Nephron progenitor cell (in vitro differentiated cells): Measurements from ENCODE around the gene AIDA.

ENCODE experiments used
- DNase-seq: peaks from one replicate; pipeline ENCODE4 v3.0.0; 2021
- H3K27ac Mint-ChIP-seq: 2 replicates; pipeline ENCODE4 v1.8.0; 2021; ENCODE audit warnings: mild to moderate bottlenecking, moderate library complexity, mixed read lengths
- H3K27me3 Mint-ChIP-seq: 2 replicates; pipeline ENCODE4 v1.8.0; 2021; ENCODE audit warnings: mild to moderate bottlenecking, low read depth, mixed read lengths; ENCODE audit not compliant: poor library complexity
- H3K36me3 Mint-ChIP-seq: 2 replicates; pipeline ENCODE4 v1.8.0; 2021; ENCODE audit warnings: low read depth, mixed read lengths
- H3K4me1 Mint-ChIP-seq: 2 replicates; pipeline ENCODE4 v1.8.0; 2021; ENCODE audit warnings: mixed read lengths
- H3K4me3 Mint-ChIP-seq: 2 replicates; pipeline ENCODE4 v1.8.0; 2021; ENCODE audit warnings: mild to moderate bottlenecking, moderate library complexity, mixed read lengths
- H3K9me3 Mint-ChIP-seq: 2 replicates; pipeline ENCODE4 v1.8.0; 2021; ENCODE audit warnings: mild to moderate bottlenecking, moderate library complexity, mixed read lengths
- CTCF ChIP-seq: fragments of 200-600 bp; sonication (generic); IDR thresholded peaks from 2 replicates; pipeline ENCODE4 v1.5.0; 2021; ENCODE audit warnings: antibody characterized with exemption

The AIDA gene

DNA sequence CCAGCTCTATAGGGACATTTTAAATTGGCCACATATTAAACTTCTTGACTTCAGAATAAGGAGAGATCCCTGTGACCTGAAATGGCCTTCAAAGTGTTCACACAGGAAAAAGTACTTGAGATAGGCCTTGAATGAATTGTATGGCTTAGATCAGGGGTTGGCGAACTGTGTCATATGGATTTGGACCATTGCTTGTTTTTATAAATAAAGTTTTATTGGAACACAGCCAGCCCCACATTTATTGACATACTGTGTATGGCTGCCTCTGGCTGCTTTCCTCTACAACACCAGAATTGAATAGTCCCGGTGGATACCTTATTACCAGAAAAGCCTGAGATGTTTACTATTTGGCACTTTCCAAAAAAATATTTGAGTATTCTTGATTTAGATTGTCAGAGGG, 4.1 kb upstream of the AIDA start:
- no peak overlapping the region for H3K27ac Mint-ChIP-seq

DNA sequence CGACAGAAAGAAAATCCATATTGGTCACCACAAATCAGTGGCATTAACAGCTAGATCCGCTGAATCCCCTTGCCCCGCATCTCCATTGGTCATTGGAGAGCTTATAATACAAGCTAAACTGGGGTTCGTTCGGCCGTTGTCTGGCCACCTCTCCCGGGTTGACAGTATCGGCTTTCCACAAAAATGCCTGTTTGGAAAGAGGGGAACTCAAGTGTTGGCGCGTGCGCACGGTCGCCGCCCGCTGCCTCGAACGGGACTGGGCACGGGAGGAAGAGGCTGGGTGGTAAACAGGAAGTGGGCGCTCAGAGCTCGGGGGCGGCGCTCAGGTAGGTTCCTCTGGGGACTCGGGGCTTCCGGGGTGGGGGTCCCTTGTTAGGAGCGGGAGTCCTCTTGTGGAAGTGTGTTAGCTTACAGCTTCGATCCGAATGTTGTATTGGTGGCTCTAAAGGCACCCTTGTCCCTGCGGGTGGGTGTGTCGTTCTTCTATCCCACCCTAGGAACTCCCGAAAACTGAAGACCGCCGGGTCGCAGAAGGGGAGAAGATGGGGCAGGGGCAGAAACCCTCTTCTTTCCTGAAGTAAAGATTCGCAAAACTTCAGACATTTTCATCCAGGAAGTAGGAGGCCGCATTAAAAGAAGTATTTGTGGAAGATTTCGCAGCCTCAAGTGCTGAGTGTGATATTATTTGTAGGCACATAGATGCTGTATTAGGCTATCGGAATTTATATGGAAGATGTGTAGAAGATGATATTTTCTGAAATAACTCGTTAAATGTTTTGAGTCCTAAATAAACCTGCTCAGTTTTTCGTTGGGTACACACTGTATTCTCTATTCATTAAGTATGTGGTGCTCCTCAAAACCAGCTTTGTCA, 1.0 kb upstream of the AIDA start:
- peak; percentile 88 for DNase-seq
- Mint-ChIP-seq H3K27me3 (no peaks in the 10 kb centered on the region), H3K4me1 (peaks cover 29% of the 10 kb centered on the region), H3K9me3 (no peaks in the 10 kb centered on the region), H3K27ac (peak overlapping the region; percentile 99), H3K4me3 (peak overlapping the region; percentile 96), H3K36me3 (peaks cover 24% of the 10 kb centered on the region)
- no peak for TF ChIP-seq CTCF

More for the DNA sequence above, 4.1 kb upstream of the AIDA start:
- H3K27me3 Mint-ChIP-seq = peaks cover 4% of the 10 kb centered on the region
- H3K36me3 Mint-ChIP-seq = peaks cover 21% of the 10 kb centered on the region
- H3K4me3 Mint-ChIP-seq = no peak overlapping the region
- TF ChIP-seq CTCF = no peak
- no peak for DNase-seq
- peaks cover 8% of the 10 kb centered on the region for H3K4me1 Mint-ChIP-seq
- no peaks in the 10 kb centered on the region for H3K9me3 Mint-ChIP-seq

DNA sequence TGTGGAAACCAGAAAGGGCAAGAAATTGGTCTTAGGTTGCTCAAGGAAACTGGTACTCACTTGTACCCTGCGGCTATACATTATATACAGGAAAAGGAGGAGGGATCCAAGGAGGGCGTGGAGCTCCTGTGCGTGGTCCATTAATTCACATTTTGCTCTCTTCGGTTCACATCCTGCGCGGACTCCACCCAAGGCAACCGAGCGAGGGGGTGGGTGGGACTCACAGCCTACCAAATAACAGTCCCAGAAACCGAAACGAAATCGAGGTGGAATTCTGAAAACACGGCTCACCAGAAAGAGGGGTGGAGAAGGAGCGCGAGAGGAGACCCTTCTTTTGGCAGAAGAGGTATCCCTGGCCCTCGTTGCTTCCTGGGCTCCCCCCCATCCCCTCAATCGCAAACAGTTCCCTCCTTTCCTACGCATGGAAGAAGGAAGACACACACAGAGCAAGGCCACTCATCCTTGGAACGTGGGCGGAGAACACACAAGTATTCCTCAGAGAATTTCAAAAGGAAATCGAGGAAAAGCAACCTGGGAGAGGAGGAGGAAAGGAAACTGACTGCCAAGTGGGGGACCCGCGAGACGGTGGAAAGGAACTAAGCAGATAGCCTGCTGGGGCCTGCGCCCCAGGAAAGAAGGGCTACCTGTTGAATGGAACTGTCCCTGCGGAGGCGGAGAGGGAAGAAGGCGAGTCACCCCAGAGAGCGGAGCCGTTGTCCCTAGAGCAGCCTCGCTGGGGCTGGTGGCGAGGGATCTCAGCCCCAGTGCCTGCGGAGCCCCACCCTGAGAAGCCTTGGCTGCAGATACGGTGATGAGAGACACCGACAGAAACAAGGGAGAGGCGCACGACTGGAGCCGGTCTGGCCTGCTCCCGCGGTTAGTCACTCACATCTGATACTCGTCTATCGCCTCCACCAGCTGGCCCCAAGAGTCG, 705 bp downstream of the AIDA start:
- no peaks in the 10 kb centered on the region for H3K27me3 Mint-ChIP-seq
- H3K4me1 Mint-ChIP-seq = peaks cover 29% of the 10 kb centered on the region

GRCh38 chr1:222709700-222710153, 2.6 kb downstream of the AIDA start:
- no peak for TF ChIP-seq CTCF
- Mint-ChIP-seq H3K4me1 (peaks cover 29% of the 10 kb centered on the region), H3K36me3 (peaks cover 49% of the 10 kb centered on the region), H3K9me3 (peaks cover 30% of the 10 kb centered on the region), H3K27ac (no peak overlapping the region), H3K27me3 (peaks cover 5% of the 10 kb centered on the region), H3K4me3 (peak overlapping the region; percentile 96)
- DNase-seq = no peak

More for the DNA sequence above, 705 bp downstream of the AIDA start:
- Mint-ChIP-seq H3K36me3 (peaks cover 35% of the 10 kb centered on the region), H3K4me3 (peak overlapping the region; percentile 96), H3K27ac (peak overlapping the region; percentile 96), H3K9me3 (peaks cover 11% of the 10 kb centered on the region)
- TF ChIP-seq CTCF = no peak
- DNase-seq = peak; percentile 50

DNA sequence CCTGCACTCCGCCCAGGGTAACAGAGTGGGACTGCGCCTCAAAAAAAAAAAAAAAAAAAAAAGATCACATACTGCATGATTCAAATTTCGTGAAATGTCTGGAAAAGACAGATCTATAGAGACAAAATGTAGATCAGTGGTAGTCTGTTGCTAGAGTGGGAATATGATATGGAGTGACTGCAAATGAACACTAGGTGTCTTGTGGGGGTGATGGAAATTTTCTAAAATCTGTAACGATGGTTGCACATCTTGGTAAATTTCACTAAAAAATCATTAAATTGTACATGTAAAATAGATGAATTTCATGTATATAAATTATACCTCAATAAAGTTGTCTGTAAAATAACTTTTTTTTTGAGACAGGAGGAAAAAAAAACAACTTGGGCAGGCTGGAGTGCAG, 5.5 kb downstream of the AIDA start:
- Mint-ChIP-seq H3K9me3 (peaks cover 42% of the 10 kb centered on the region), H3K4me3 (no peak overlapping the region), H3K4me1 (peaks cover 21% of the 10 kb centered on the region), H3K27ac (no peak overlapping the region), H3K36me3 (peaks cover 77% of the 10 kb centered on the region), H3K27me3 (peaks cover 5% of the 10 kb centered on the region)
- TF ChIP-seq CTCF = no peak
- no peak for DNase-seq
